HepG2 (cell line): Measurements from ENCODE around the gene C19orf73. TPM values are rescaled to one million over a fixed set of nuclear protein-coding genes. Genes with fewer than 3 reads are reported as not detected.

Experiments used
- BRD4 ChIP-seq: sonication (generic); formaldehyde crosslinking; IDR thresholded peaks from 2 replicates; pipeline ENCODE4 v1.4.0; 2020; ENCODE audit warnings: missing genetic modification reagents
- CREB1 ChIP-seq, 2 experiments: fragments of 450-650 bp in 1 of 2; IDR thresholded peaks; 2 replicates each; pipeline ENCODE4 v1.6.1; 2016 to 2017; ENCODE audit warnings: control low read depth in 1 of 2, mild to moderate bottlenecking in 1 of 2, missing compliant biosample characterization in 1 of 2, missing genetic modification characterization in 1 of 2
- CREB3 ChIP-seq: sonication (generic); formaldehyde crosslinking; IDR thresholded peaks from 2 replicates; pipeline ENCODE4 v1.5.0; 2020; ENCODE audit warnings: missing genetic modification reagents
- FOXM1 ChIP-seq: sonication (generic); formaldehyde crosslinking; IDR thresholded peaks from 2 replicates; pipeline ENCODE4 v1.5.0; 2020; ENCODE audit warnings: missing genetic modification reagents
- IKZF5 ChIP-seq: IDR thresholded peaks from 2 replicates; pipeline ENCODE4 v1.6.1; 2018; ENCODE audit warnings: missing genetic modification reagents, mild to moderate bottlenecking, missing compliant biosample characterization
- IRF2 ChIP-seq: IDR thresholded peaks from 2 replicates; pipeline ENCODE4 v1.6.1; 2018; ENCODE audit warnings: missing genetic modification reagents, missing compliant biosample characterization
- MIER3 ChIP-seq: IDR thresholded peaks from 2 replicates; pipeline ENCODE4 v1.6.1; 2016; ENCODE audit warnings: missing compliant biosample characterization, borderline replicate concordance
- NFYB ChIP-seq: sonication (generic); formaldehyde crosslinking; IDR thresholded peaks from 2 replicates; pipeline ENCODE4 v1.4.0; 2020; ENCODE audit warnings: missing genetic modification reagents
- PHF5A ChIP-seq: IDR thresholded peaks from one replicate; pipeline ENCODE4 v1.6.1; 2018; ENCODE audit warnings: low read depth, missing genetic modification reagents; ENCODE audit not compliant: unreplicated experiment
- RAD51 ChIP-seq: fragments of 450-650 bp; IDR thresholded peaks from 2 replicates; pipeline ENCODE4 v1.6.1; 2016; ENCODE audit warnings: borderline replicate concordance
- RARG ChIP-seq: sonication (generic); formaldehyde crosslinking; IDR thresholded peaks from 2 replicates; pipeline ENCODE4 v1.4.0; 2020; ENCODE audit warnings: low read depth, mild to moderate bottlenecking, missing genetic modification reagents
- SATB2 ChIP-seq: sonication (generic); formaldehyde crosslinking; IDR thresholded peaks from 2 replicates; pipeline ENCODE4 v1.5.0; 2020; ENCODE audit warnings: missing genetic modification reagents
- SMC3 ChIP-seq: IDR thresholded peaks from 2 replicates; pipeline ENCODE4 v1.6.1; 2011; ENCODE audit warnings: low read length, improper control_type of control experiment
- SNAPC5 ChIP-seq: sonication (generic); formaldehyde crosslinking; IDR thresholded peaks from 2 replicates; pipeline ENCODE4 v1.8.1; 2023; ENCODE audit warnings: mild to moderate bottlenecking, missing genetic modification reagents, borderline replicate concordance
- SUZ12 ChIP-seq: fragments of 150-350 bp; IDR thresholded peaks from 2 replicates; pipeline ENCODE4 v1.6.1; 2014; ENCODE audit warnings: low read depth, low read length
- TOE1 ChIP-seq: sonication (generic); formaldehyde crosslinking; IDR thresholded peaks from 2 replicates; pipeline ENCODE4 v1.4.0; 2020; ENCODE audit warnings: mild to moderate bottlenecking, missing genetic modification reagents
- TSC22D2 ChIP-seq: sonication (generic); formaldehyde crosslinking; IDR thresholded peaks from 2 replicates; pipeline ENCODE4 v1.5.1; 2020; ENCODE audit warnings: missing genetic modification reagents, mild to moderate bottlenecking, borderline replicate concordance
- ZKSCAN8 ChIP-seq: IDR thresholded peaks from 2 replicates; pipeline ENCODE4 v1.6.1; 2016; ENCODE audit warnings: borderline replicate concordance, missing genetic modification reagents, missing compliant biosample characterization
- ZNF180 ChIP-seq: sonication (generic); formaldehyde crosslinking; IDR thresholded peaks from 2 replicates; pipeline ENCODE4 v1.4.0; 2020; ENCODE audit warnings: low read depth, missing genetic modification reagents, borderline replicate concordance
- ZNF263 ChIP-seq: sonication (generic); formaldehyde crosslinking; IDR thresholded peaks from 2 replicates; pipeline ENCODE4 v1.4.0; 2020; ENCODE audit warnings: missing genetic modification reagents
- ZNF317 ChIP-seq: sonication (generic); formaldehyde crosslinking; IDR thresholded peaks from 2 replicates; pipeline ENCODE4 v1.5.0; 2020; ENCODE audit warnings: mild to moderate bottlenecking, missing genetic modification reagents
- ZNF331 ChIP-seq: sonication (generic); formaldehyde crosslinking; IDR thresholded peaks from 2 replicates; pipeline ENCODE4 v1.4.0; 2020; ENCODE audit warnings: missing genetic modification reagents
- ZNF44 ChIP-seq: sonication (generic); formaldehyde crosslinking; IDR thresholded peaks from 2 replicates; pipeline ENCODE4 v1.5.1; 2020; ENCODE audit warnings: mild to moderate bottlenecking, missing genetic modification reagents
- ZNF451 ChIP-seq: sonication (generic); formaldehyde crosslinking; IDR thresholded peaks from 2 replicates; pipeline ENCODE4 v1.5.0; 2020; ENCODE audit warnings: mild to moderate bottlenecking, missing genetic modification reagents
- ZNF484 ChIP-seq: sonication (generic); formaldehyde crosslinking; IDR thresholded peaks from 2 replicates; pipeline ENCODE4 v1.5.1; 2020; ENCODE audit warnings: mild to moderate bottlenecking, low read depth, missing genetic modification reagents, borderline replicate concordance
- ZNF550 ChIP-seq: sonication (generic); formaldehyde crosslinking; IDR thresholded peaks from 2 replicates; pipeline ENCODE4 v1.4.0; 2020; ENCODE audit warnings: mild to moderate bottlenecking, missing genetic modification reagents, borderline replicate concordance
- ZNF558 ChIP-seq: sonication (generic); formaldehyde crosslinking; IDR thresholded peaks from 2 replicates; pipeline ENCODE4 v1.9.0; 2022; ENCODE audit warnings: mild to moderate bottlenecking, missing genetic modification reagents, borderline replicate concordance
- ZNF567 ChIP-seq: sonication (generic); formaldehyde crosslinking; IDR thresholded peaks from 2 replicates; pipeline ENCODE4 v1.8.1; 2023; ENCODE audit warnings: mild to moderate bottlenecking, missing genetic modification reagents, borderline replicate concordance
- ZNF747 ChIP-seq: sonication (generic); formaldehyde crosslinking; IDR thresholded peaks from 2 replicates; pipeline ENCODE4 v1.8.1; 2023; ENCODE audit warnings: missing genetic modification reagents, mild to moderate bottlenecking, borderline replicate concordance
- ZNF780A ChIP-seq: sonication (generic); formaldehyde crosslinking; IDR thresholded peaks from 2 replicates; pipeline ENCODE4 v1.8.0; 2022; ENCODE audit warnings: mild to moderate bottlenecking, missing genetic modification reagents, moderate library complexity
- ZNF83 ChIP-seq: sonication (generic); formaldehyde crosslinking; IDR thresholded peaks from 2 replicates; pipeline ENCODE4 v1.4.0; 2020; ENCODE audit warnings: missing genetic modification reagents, mild to moderate bottlenecking, borderline replicate concordance
- ZSCAN22 ChIP-seq: sonication (generic); formaldehyde crosslinking; IDR thresholded peaks from 2 replicates; pipeline ENCODE4 v1.4.0; 2020; ENCODE audit warnings: mild to moderate bottlenecking, missing genetic modification reagents
- polyA plus RNA-seq, 8 experiments: library from polyadenylated mRNA; depleted of rRNA in 3 of 8; stranded (reverse) in 7 of 8; unstranded in 1 of 8; fragments of >200 nt; fragmentation: Illumina TruSeq in 4 of 8; extraction: Trizol in 4 of 8; gene quantifications; 2 replicates each; pipeline versions ENCODE4 v1.2.1 to v1.2.3, GENCODE V29; 2011 to 2016; ENCODE audit warnings: low read depth in 4 of 8, missing spikeins in 1 of 8, mixed read lengths in 1 of 8; ENCODE audit not compliant: insufficient read depth in 1 of 8
- total RNA-seq, 5 experiments: library from RNA; depleted of rRNA; stranded (reverse); fragments of >200 nt; fragmentation: Illumina TruSeq; extraction: Trizol; gene quantifications; 2 replicates each; pipeline ENCODE4 v1.2.3, GENCODE V29; 2016; ENCODE audit warnings: low read depth in 1 of 5

Gene C19orf73
- total and polyA plus RNA-seq, 2 of the 13 experiments (the other 11 are each of a cell fraction or from before 2014, with no cell fraction given): 1.4 to 1.5 TPM

- TF ChIP-seq CREB1 (IDR thresholded peaks at IDR 0.05) (no peak), CREB1 (CRISPR knock-in tag; IDR thresholded peaks at IDR 0.05) (no peak), ZNF180 (CRISPR knock-in tag) (no peak), SNAPC5 (CRISPR knock-in tag) (no peak), RARG (no peak), ZNF747 (CRISPR knock-in tag) (peak; percentile 66; the same call in 1 of the 2 replicates), ZNF558 (CRISPR knock-in tag) (no peak), ZNF550 (CRISPR knock-in tag) (no peak), ZNF567 (CRISPR knock-in tag) (no peak), IRF2 (no peak), CREB3 (CRISPR knock-in tag) (no peak), NFYB (CRISPR knock-in tag) (no peak), BRD4 (no peak), ZNF263 (CRISPR knock-in tag) (no peak), ZNF317 (CRISPR knock-in tag) (0 out of 2 replicates have a peak, but pooled peaks have one; percentile 37), ZSCAN22 (CRISPR knock-in tag) (no peak), SATB2 (CRISPR knock-in tag) (no peak), PHF5A (CRISPR knock-in tag) (no peak), SUZ12 (no peak), RAD51 (no peak), ZKSCAN8 (CRISPR knock-in tag) (no peak; the same call in 1 of the 2 replicates), ZNF44 (no peak), TOE1 (no peak), ZNF83 (CRISPR knock-in tag) (no peak), IKZF5 (peak; percentile 52; the same call in 1 of the 2 replicates), ZNF331 (CRISPR knock-in tag) (0 out of 2 replicates have a peak, but pooled peaks have one; percentile 43), MIER3 (CRISPR knock-in tag) (no peak), ZNF780A (no peak), TSC22D2 (CRISPR knock-in tag) (no peak), ZNF451 (CRISPR knock-in tag) (0 out of 2 replicates have a peak, but pooled peaks have one; percentile 30), FOXM1 (CRISPR knock-in tag) (no peak), SMC3 (no peak), ZNF484 (CRISPR knock-in tag) (no peak)
Observed at GRCh38 chr19:49125025-49125731, 6.2 kb upstream of the C19orf73 start (continued).
